ENCODE measurements around the gene OR8J3. TPM values are rescaled to one million over a fixed set of nuclear protein-coding genes. Genes with fewer than 3 reads are reported as not detected.

Gene OR8J3, protein sequence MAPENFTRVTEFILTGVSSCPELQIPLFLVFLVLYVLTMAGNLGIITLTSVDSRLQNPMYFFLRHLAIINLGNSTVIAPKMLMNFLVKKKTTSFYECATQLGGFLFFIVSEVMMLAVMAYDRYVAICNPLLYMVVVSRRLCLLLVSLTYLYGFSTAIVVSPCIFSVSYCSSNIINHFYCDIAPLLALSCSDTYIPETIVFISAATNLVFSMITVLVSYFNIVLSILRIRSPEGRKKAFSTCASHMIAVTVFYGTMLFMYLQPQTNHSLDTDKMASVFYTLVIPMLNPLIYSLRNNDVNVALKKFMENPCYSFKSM
- total RNA-seq = not detected

DNA sequence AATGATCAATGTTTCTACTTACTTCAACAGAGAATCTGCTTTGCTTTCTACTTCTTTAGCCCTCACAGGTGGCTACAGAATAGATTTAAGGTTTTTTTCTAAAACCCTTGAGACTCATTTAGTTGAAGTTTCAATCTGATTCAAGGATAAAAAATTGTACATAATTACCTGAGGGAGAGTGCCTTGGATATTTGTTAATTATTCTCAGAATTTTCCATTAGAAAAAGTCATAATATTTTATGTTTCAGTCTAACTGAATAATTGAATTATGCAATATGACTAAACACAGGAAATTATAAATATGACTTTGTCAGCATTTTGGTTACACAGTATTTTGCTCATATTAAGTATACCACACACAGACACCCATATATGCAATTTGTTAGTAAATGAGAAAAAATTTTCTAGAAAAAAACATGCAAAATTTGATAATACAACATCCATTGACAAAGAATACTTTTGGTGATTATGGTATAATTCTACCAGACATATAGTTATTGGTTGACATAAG, at the start of gene OR8J3:
Gene OR8J3, minus strand, starts transcription at position 51 of the 511 bp plus-strand sequence. CDS start 2,483 bp downstream, outside the sequence.
- Histone ChIP-seq H3K27me3 (no peaks in the 10 kb centered on the region), H3K27ac (no peak within 1 kb of the TSS), H3K4me3 (no peak within 1 kb of the TSS), H3K9me3 (no peaks in the 10 kb centered on the region), H3K36me3 (no peaks in the 10 kb centered on the region), H3K4me1 (no peaks in the 10 kb centered on the region)
- no peak for TF ChIP-seq EP300 (IDR thresholded peaks at IDR 0.05)
- TF ChIP-seq POLR2A (IDR thresholded peaks at IDR 0.05) = no peak
- TF ChIP-seq, protein P1, sequence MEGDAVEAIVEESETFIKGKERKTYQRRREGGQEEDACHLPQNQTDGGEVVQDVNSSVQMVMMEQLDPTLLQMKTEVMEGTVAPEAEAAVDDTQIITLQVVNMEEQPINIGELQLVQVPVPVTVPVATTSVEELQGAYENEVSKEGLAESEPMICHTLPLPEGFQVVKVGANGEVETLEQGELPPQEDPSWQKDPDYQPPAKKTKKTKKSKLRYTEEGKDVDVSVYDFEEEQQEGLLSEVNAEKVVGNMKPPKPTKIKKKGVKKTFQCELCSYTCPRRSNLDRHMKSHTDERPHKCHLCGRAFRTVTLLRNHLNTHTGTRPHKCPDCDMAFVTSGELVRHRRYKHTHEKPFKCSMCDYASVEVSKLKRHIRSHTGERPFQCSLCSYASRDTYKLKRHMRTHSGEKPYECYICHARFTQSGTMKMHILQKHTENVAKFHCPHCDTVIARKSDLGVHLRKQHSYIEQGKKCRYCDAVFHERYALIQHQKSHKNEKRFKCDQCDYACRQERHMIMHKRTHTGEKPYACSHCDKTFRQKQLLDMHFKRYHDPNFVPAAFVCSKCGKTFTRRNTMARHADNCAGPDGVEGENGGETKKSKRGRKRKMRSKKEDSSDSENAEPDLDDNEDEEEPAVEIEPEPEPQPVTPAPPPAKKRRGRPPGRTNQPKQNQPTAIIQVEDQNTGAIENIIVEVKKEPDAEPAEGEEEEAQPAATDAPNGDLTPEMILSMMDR (IDR thresholded peaks at IDR 0.05) = no peak
- no peak for TF ChIP-seq POLR2AphosphoS5 (IDR thresholded peaks at IDR 0.05)
- DNase-seq (ENCODE audit: low spot score in 2 of 2) = no peak

DNA sequence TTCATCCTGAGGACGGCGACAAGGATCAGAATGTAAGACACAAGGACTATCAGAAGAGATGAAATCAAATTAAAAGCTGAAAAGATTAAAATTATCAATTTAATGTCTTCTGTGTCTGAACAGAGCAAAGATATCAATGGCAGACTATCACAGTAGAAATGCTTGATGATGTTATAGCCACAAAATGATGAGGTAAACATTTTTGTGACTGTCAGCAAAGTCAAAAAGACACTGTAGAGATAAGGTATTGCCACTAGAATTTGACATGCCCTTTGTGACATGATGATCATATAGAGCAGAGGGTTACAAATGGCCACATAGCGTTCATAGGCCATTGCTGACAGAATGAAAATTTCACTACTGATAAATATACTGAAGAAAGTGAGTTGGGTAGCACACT, 48.6 kb upstream of the OR8J3 start:
- Histone ChIP-seq H3K27ac (no peak overlapping the region), H3K9me3 (peaks cover 19% of the 10 kb centered on the region), H3K4me3 (no peak overlapping the region), H3K36me3 (no peaks in the 10 kb centered on the region), H3K4me1 (no peaks in the 10 kb centered on the region), H3K27me3 (no peaks in the 10 kb centered on the region)
- WGBS = 90% methylated on average over 3 of the region's 3 CpGs
- DNase-seq (ENCODE audit: low spot score in 2 of 2) = no peak
- TF ChIP-seq, protein P1 (IDR thresholded peaks at IDR 0.05) = no peak
- TF ChIP-seq EP300 (IDR thresholded peaks at IDR 0.05) = no peak
- TF ChIP-seq POLR2AphosphoS5 (IDR thresholded peaks at IDR 0.05) = no peak
- TF ChIP-seq POLR2A (IDR thresholded peaks at IDR 0.05) = no peak

DNA sequence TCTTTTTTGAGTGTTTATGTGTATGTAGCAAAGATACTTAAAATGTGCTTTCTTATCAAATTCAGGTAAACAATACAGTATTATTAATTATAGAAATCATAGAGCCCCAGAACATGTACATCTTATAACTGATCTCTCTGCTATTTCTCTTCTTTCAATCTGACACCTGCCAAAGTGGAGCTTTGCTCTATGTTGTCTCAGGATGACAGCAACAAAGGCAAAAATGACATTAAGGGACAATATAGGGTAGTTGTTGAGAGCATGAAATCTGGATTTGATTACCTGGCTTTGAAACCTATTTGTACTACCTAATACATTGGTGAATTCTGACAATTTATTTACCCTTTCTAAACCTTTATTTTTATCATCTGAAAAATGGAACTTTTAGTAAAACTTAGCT, 43.5 kb upstream of the OR8J3 start:
- H3K27ac ChIP-seq = no peak overlapping the region
- no peaks in the 10 kb centered on the region for H3K4me1 ChIP-seq
- H3K36me3 ChIP-seq = no peaks in the 10 kb centered on the region
- no peak for TF ChIP-seq POLR2A (IDR thresholded peaks at IDR 0.05)
- TF ChIP-seq, protein P1 (IDR thresholded peaks at IDR 0.05) = no peak
- TF ChIP-seq EP300 (IDR thresholded peaks at IDR 0.05) = no peak
- no peak for TF ChIP-seq POLR2AphosphoS5 (IDR thresholded peaks at IDR 0.05)
- H3K9me3 ChIP-seq = peaks cover 6% of the 10 kb centered on the region
- no peaks in the 10 kb centered on the region for H3K27me3 ChIP-seq
- no peak for DNase-seq (ENCODE audit: low spot score in 2 of 2)
- no peak overlapping the region for H3K4me3 ChIP-seq

DNA sequence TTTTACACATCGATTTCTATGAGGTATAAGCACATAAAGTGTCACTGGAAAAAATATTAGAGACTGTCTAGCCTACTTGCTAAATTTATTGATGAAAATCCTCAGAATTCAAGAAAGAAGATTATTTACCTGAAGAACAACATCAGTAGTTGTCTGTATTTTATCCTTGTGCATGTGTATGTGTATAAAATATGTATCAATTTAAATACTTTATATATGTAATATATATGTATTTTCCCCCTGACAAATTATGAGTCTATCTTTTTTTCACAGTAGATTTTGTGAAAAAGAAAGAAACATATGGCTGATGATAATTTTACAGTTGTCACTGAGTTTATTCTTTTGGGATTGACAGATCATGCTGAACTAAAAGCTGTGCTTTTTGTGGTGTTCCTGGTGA, 36.3 kb upstream of the OR8J3 start, which contains the start of gene OR5J2:
Gene OR5J2, plus strand, starts transcription at position 301 of the 400 bp plus-strand sequence. Its CDS starts 0 bp downstream, at position 301.
- no peak within 1 kb of the TSS for H3K4me3 ChIP-seq
- no peak for DNase-seq (ENCODE audit: low spot score in 2 of 2)
- no peaks in the 10 kb centered on the region for H3K9me3 ChIP-seq
- 84% methylated on average over 1 of the region's 1 CpG for WGBS
- no peaks in the 10 kb centered on the region for H3K36me3 ChIP-seq
- no peaks in the 10 kb centered on the region for H3K27me3 ChIP-seq
- TF ChIP-seq POLR2A (IDR thresholded peaks at IDR 0.05) (no peak), EP300 (IDR thresholded peaks at IDR 0.05) (no peak), POLR2AphosphoS5 (IDR thresholded peaks at IDR 0.05) (no peak)
- TF ChIP-seq, protein P1 (IDR thresholded peaks at IDR 0.05) = no peak
- H3K27ac ChIP-seq = no peak within 1 kb of the TSS
- H3K4me1 ChIP-seq = no peaks in the 10 kb centered on the region

DNA sequence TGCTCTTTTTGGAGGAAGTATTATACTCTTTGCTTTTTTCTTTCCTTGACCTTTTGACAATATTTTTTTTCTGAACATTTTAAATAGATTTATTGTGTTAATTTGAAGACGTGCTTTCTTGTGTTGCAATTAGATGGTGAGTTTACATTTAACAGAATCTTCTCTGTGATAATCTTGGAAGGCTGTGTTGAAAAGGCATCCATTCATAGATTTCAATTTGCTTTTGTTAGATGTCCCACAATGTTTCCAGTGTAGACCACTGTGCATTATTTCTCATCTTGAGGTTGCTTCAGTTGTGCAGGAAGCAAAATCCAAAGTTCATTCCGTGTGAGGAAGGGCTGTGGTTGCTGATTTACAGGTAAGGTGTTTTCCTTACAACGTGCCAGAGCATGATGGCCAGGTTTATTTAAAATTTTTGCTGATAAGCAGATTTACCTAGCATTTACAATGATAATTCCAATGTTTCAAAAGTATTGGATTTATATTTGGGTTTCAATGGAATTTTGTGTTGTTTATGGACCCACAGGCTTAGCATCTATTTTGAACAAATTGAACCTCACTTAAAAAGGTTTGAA, 32.3 kb upstream of the OR8J3 start:
- TF ChIP-seq POLR2A (IDR thresholded peaks at IDR 0.05) = no peak
- TF ChIP-seq, protein P1 (IDR thresholded peaks at IDR 0.05) = no peak
- no peak for TF ChIP-seq POLR2AphosphoS5 (IDR thresholded peaks at IDR 0.05)
- TF ChIP-seq EP300 (IDR thresholded peaks at IDR 0.05) = no peak
- Histone ChIP-seq H3K9me3 (no peaks in the 10 kb centered on the region), H3K4me3 (no peak overlapping the region), H3K36me3 (no peaks in the 10 kb centered on the region), H3K4me1 (no peaks in the 10 kb centered on the region), H3K27ac (no peak overlapping the region), H3K27me3 (no peaks in the 10 kb centered on the region)
- WGBS = 41% methylated on average over 3 of the region's 3 CpGs
- DNase-seq (ENCODE audit: low spot score in 2 of 2) = no peak

Data from suprapubic skin (tissue), 4 donors.